ENCODE data around the gene NR6A1. TPM values are rescaled to one million over a fixed set of nuclear protein-coding genes. Genes with fewer than 3 reads are reported as not detected.

The NR6A1 gene
- total RNA-seq, 4 donors from 2014 or later: 9.7 to 14.6 (median 12.5) TPM

DNA sequence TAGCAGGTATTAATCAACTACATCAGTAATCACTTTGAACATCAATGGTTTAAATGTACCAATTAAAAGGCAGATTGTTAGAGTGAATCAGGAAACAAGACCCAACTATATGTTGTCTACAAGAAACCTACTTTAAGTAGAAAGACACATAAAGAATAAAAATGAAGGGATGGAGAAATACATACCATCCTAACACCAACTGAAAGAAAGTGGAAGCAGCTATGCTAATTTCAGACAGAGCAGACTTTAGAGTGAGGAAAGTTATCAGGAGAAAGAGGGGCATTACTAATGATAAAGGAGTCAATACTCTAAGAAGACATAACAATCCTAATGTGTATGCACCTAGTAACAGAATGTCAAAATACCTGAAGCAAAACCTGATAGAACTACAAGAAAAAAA lies 125.8 kb downstream of the NR6A1 start:
- Histone ChIP-seq H3K27ac (no peak overlapping the region), H3K9me3 (no peaks in the 10 kb centered on the region), H3K27me3 (no peaks in the 10 kb centered on the region), H3K4me3 (no peak overlapping the region), H3K4me1 (no peaks in the 10 kb centered on the region), H3K36me3 (no peaks in the 10 kb centered on the region)
- in situ Hi-C loops (cut with MboI; ENCODE audit: low pct_ligation_motif_present in 1 of 4, low pct_unique_long_range_greater_than_20kb in 1 of 4, low sequenced_read_pairs in 3 of 4): no loop called here
- intact Hi-C loops (cut with DNase I; ENCODE audit: low total_unique reads): no loop called here
- TF ChIP-seq POLR2AphosphoS5 (IDR thresholded peaks at IDR 0.05) (no peak), EP300 (IDR thresholded peaks at IDR 0.05; ENCODE audit: low read depth) (no peak), POLR2A (IDR thresholded peaks at IDR 0.05) (no peak)
- TF ChIP-seq, protein P1, sequence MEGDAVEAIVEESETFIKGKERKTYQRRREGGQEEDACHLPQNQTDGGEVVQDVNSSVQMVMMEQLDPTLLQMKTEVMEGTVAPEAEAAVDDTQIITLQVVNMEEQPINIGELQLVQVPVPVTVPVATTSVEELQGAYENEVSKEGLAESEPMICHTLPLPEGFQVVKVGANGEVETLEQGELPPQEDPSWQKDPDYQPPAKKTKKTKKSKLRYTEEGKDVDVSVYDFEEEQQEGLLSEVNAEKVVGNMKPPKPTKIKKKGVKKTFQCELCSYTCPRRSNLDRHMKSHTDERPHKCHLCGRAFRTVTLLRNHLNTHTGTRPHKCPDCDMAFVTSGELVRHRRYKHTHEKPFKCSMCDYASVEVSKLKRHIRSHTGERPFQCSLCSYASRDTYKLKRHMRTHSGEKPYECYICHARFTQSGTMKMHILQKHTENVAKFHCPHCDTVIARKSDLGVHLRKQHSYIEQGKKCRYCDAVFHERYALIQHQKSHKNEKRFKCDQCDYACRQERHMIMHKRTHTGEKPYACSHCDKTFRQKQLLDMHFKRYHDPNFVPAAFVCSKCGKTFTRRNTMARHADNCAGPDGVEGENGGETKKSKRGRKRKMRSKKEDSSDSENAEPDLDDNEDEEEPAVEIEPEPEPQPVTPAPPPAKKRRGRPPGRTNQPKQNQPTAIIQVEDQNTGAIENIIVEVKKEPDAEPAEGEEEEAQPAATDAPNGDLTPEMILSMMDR (IDR thresholded peaks at IDR 0.05): no peak
- DNase-seq: no peak

- Histone ChIP-seq H3K4me1 (no peaks in the 10 kb centered on the region), H3K36me3 (no peaks in the 10 kb centered on the region), H3K9me3 (no peaks in the 10 kb centered on the region), H3K4me3 (no peak overlapping the region), H3K27ac (no peak overlapping the region), H3K27me3 (no peaks in the 10 kb centered on the region)
- TF ChIP-seq, protein P1 (IDR thresholded peaks at IDR 0.05): no peak
- TF ChIP-seq POLR2A (IDR thresholded peaks at IDR 0.05) (no peak), EP300 (IDR thresholded peaks at IDR 0.05; ENCODE audit: low read depth) (no peak), POLR2AphosphoS5 (IDR thresholded peaks at IDR 0.05) (no peak)
- DNase-seq: no peak
- in situ Hi-C loops (cut with MboI; ENCODE audit: low pct_ligation_motif_present in 1 of 4, low pct_unique_long_range_greater_than_20kb in 1 of 4, low sequenced_read_pairs in 3 of 4) (no loop called here), intact Hi-C loops (cut with DNase I; ENCODE audit: low total_unique reads) (no loop called here)
Observed at GRCh38 chr9:124639637-124640036, 131.5 kb downstream of the NR6A1 start.

GRCh38 chr9:124635285-124635684 lies 135.8 kb downstream of the NR6A1 start:
- no peak for DNase-seq
- WGBS, 2 donors (ENCODE audit: low coverage in 1 of 2): 74 to 97% methylated on average over 5 of the region's 5 CpGs
- Histone ChIP-seq H3K4me3 (no peak overlapping the region), H3K36me3 (no peaks in the 10 kb centered on the region), H3K27ac (no peak overlapping the region), H3K4me1 (no peaks in the 10 kb centered on the region), H3K27me3 (no peaks in the 10 kb centered on the region), H3K9me3 (no peaks in the 10 kb centered on the region)
- in situ Hi-C loops (cut with MboI; ENCODE audit: low pct_ligation_motif_present in 1 of 4, low pct_unique_long_range_greater_than_20kb in 1 of 4, low sequenced_read_pairs in 3 of 4) (no loop called here), intact Hi-C loops (cut with DNase I; ENCODE audit: low total_unique reads) (no loop called here)
- TF ChIP-seq, protein P1 (IDR thresholded peaks at IDR 0.05): no peak
- no peak for TF ChIP-seq POLR2A (IDR thresholded peaks at IDR 0.05)
- TF ChIP-seq POLR2AphosphoS5 (IDR thresholded peaks at IDR 0.05): no peak
- no peak for TF ChIP-seq EP300 (IDR thresholded peaks at IDR 0.05; ENCODE audit: low read depth)

DNA sequence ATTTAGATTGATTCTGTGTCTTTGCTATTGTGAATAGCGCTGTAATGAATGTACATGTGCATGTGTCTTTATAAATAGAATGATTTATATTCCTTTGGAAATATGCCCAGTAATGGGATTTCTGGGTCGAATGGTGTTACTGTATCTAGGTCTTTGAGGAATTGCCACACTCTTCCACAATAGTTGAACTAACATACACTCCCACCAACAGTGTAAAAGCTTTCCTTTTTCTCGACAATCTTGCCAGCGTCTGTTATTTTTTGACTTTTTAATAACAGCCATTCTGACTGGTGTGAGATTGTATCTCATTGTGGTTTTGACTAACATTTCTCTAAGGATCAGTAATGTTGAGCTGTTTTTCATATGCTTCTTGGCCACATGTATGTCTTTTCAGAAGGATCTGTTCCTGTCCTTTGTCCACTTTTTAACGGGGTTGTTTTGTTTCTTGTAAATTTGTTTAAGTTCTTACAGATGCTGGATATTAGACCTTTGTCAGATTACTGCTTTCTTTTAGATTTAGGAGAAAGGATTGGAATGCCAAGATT lies 139.0 kb downstream of the NR6A1 start:
- Histone ChIP-seq H3K27ac (no peak overlapping the region), H3K27me3 (no peaks in the 10 kb centered on the region), H3K9me3 (no peaks in the 10 kb centered on the region), H3K36me3 (no peaks in the 10 kb centered on the region), H3K4me3 (no peak overlapping the region), H3K4me1 (no peaks in the 10 kb centered on the region)
- intact Hi-C loops (cut with DNase I; ENCODE audit: low total_unique reads) (no loop called here), in situ Hi-C loops (cut with MboI; ENCODE audit: low pct_ligation_motif_present in 1 of 4, low pct_unique_long_range_greater_than_20kb in 1 of 4, low sequenced_read_pairs in 3 of 4) (no loop called here)
- 49 to 52% methylated on average over 5 of the region's 5 CpGs for WGBS, 2 donors (ENCODE audit: low coverage in 1 of 2)
- no peak for DNase-seq
- TF ChIP-seq POLR2AphosphoS5 (IDR thresholded peaks at IDR 0.05) (no peak), EP300 (IDR thresholded peaks at IDR 0.05; ENCODE audit: low read depth) (no peak), POLR2A (IDR thresholded peaks at IDR 0.05) (no peak)
- TF ChIP-seq, protein P1 (IDR thresholded peaks at IDR 0.05): no peak
